HG02884 (cell line): Measurements from ENCODE around the gene NFIA.

ENCODE experiments used
- ATAC-seq: cut with Tn5 transposase; IDR thresholded peaks from one replicate; pipeline ENCODE4 v1.9.1; 2021; ENCODE audit warnings: mild to moderate bottlenecking, moderate library complexity; ENCODE audit not compliant: unreplicated experiment

The NFIA gene

DNA sequence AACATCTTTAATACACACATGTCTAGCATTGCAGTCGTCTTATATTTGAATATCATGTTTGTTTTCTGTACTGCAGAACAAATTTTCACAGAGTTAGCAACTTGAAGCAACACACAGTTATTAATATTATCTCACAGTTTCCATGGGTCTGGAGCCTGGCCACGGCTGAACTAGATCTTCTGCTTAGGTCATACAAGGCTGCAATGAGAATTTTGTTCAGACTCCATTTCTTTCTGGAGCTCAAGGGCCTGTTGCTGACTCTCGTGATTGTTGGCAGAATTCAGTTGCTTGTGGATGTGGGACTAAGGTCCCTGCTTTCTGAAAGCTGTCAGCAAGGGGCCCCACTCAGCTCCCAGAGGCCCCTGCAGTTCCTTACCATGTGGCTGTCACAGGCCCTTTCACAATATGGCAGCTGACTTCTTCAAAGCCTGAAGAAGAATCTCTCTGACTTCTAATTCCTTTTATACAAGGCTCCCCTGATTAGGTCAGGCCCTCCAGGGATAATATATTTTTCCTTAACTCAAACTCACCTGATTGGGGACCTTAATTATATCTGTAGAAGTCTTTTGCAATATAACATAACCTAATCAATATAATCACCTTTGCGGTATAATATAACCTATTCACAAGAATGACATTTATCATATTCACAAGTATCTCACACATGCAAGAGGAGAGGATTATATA, 296.3 kb downstream of the NFIA start:
- ATAC-seq = no peak

DNA sequence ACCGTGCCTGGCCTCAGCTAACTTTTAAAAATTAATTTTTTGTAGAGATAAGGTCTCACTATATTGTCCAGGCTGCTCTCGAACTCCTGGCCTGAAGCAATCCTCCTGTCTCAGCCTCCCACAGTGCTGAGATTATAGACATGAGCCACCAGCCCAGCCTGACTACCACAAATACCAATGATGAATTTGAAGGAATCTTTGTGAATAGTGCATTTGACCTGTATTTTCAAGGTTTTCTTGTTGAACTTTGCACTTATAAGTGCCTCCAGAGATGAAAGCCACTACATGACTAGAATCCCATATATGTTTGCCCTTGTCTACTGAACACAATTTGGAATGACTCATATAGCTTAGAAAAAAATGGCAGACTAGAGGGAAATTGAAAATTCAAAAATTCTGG, 297.3 kb downstream of the NFIA start:
- ATAC-seq = no peak

DNA sequence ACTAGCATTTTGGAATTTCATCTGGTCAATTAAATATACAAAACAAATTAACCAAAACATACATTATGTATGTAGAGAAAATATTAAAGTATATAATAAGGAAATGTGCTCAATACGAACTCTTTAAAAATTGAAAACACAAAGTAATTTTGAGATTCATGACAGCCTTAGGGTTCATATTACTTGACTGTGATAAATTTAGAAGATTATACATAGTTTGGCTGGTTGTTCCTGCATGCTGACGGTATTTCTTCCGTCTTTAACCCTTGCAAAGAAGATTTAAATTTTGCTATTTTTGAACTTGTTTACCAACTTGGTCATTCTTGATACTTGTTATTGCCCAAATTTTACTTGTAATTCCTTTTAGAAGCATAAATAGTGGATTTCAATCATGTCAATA, 298.2 kb downstream of the NFIA start:
- ATAC-seq = no peak

DNA sequence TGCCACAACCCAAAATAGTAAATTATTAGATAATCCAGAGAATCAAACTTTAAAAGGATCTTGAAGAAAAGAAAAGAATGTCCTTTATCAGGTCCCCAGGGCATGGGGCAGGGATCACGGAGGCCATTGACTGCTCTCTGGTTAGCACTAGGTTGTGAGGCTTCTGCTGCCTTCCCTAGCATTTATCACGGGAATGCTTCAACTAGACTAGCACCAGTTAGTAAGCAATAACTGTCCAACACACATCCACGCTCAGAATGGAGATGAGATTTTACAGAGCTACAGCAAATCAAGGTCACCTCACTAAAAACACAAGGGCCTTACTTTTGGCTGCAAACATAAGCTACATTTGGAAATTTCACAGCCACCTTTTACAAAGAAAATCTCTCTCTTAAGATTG, 304.0 kb downstream of the NFIA start:
- ATAC-seq = no peak

DNA sequence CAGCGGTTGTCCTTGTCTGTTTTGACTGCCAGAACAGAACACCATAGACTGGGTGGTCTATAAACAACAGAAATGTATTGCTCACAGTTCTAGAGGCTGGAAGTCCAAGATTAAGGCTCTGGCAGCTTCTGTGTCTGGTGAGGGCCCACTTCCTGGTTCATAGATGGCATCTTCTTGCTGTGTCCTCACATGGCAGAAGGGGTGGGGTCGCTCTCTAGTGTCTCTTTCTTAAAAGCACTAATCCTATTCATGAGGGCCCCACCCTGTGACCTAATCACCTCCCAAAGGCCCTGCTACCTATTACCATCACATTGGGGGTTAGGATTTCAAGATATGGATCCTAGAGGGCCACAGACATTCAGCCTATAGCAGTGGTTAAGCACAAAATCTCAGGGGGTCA, 304.4 kb downstream of the NFIA start:
- no peak for ATAC-seq

DNA sequence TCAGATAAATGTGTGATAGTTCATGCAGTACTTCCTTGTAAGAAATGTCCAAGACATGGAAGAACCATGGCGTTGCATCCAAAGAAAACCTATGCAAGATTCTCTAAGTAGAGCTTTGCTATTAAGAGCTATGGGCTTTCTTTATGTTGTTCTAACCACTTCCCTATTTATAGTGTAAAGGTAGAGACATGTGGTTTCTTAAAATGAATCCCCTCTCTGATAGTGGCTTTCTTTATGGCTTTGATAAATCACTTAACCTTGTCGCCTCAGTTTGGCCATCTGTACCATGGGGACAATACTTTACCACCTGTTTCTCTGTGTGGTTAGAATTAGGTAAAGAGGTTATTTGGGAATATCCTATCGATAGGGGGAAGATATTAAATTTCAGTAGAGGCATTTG, 305.5 kb downstream of the NFIA start:
- ATAC-seq = no peak

DNA sequence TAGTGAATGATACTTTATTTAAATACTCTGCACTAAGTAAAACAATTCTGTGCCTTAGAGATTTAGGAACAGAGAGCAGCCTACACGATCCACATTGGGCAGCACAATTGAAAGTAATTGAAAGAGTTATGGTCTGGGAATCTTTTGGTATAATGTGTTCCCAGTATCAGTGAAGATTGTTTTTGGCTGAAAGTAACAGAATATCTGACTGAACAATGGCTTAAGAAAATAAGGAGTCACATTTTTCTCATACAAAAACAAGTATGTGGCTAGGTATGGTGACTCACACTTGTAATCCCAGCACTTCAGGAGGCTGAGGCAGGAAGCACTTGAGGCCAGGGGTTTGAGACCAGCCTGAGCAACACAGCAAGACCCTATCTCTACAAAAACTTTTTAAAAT, 306.2 kb downstream of the NFIA start:
- no peak for ATAC-seq

DNA sequence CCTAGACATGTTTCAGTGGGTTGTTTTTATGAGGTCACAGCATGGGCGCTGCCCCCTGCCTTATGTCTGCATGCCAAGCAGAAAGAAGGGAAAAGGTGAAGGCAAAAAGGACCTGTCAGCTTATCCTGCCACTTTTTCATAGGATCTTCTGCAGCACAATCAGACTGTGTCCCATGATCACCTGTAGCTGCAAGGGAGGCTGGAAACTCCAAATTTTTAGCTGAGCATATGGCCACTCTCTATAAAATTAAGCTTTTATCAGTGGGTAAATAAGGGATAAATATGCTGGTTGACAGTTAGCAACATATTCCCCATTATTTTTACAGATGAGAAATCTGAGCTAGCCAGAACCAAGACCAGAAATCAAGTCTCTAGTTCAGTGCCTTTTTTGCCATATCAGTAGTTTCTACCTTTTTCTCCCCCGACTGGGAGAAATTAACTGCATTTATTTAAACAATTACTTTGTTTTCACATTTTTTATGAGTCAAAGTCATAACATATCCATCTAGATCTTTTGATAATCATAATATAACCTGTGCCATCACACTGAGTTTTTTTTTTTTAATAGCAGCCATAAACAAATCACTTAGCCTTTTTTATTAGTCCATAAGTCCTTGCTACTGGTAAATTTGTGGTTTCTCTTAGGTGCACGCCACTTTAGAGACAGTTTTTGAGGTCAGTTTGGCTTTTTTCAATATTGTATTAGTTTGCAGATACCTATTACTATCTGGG, 307.0 kb downstream of the NFIA start:
- no peak for ATAC-seq

DNA sequence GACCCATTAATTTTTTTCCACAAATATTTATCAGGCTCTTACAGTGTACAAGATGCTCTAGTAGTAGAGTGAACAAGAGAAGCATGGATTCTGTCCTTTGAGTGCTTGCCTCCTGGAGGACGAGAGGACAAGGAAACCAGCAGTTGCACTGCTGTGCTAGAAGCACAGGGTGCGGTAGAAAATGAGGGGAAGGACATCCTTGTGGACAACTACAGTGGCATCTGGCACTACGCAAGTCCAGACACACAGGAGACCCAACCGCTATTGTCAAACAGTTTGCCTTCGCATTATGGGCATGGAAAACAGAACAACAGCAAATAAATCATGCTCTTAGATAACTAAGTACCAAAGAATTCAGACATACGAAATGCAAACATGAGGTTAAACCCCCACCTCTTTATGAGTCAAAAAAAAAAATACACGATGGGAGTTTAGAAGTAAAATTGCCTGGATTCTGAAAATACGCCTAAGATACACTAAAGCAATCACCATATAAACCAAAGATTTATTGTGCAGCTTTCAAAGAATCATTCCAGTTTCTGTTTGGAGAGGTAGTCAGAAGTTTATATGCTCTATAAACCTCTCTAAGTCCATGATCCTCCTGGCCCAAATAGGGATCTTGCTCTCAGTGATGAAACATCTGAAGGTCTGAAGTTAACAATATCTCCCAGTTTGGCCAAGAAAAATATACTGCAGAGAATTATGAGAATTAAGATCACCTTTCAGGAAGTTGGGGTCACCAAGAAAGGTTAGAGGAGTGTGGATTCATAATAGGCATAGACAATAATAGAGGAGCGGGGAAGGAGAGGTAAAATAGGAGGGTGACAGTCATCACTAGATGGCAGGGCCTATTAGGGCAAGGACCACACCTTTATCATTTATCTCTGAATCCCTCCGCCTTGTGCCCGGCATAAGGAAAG, 307.8 kb downstream of the NFIA start:
- no peak for ATAC-seq

DNA sequence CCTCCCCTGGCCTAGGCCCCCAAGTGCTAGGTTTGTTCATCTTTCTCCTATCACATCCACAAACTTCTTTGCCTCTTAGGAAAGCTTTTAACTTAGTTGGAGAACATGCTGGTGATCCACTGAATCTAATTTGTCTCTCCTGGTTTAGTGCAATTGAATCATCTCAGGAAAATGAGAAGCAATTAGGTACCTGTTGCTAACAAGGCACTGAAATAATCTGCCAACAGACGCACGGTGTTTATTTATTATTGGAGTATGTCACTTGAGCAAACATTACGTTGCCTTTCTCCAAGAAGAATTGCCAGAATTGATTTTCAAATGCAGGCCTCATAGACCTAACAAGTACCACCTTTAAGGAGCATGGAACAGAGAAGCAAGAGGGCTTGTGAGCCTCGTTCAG, 309.4 kb downstream of the NFIA start:
- no peak for ATAC-seq

DNA sequence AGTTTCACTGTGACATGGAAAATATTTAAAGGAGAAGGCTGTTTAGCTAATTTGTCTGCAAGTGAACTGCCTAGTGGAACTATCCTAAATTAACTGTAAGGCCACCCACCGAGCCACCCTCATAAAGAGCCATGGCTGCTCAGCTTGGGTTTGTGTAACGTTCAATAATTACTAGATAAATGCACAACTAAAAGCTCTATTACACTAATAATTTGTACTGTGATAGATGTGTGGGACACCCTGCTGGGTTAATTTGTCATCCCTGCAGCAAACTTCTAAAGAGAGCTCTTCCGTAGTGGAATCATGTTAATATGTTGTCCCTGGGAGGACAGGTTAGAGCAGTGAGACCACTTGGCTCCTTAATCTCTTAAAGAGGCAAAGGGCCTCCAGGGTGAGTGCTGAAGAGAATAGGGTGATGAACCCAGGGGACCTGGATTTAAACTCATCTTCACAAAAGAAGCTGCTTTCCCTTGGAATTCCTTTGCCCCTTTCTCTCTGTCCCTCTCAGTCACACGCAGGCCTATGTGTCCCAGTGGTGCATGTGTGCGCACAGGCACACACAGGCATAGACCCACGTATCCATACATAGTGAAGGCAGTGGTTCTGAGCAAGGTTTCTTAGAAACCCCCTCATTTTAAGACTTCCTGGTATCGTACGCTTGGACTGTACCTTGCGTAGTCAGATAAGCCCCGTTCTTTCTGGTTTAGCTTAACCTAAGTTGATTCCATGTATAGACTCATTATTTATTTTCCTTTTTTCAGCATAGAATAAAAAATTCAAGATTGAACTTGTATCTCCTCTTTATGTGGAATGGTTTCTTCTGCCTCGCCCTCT, 310.3 kb downstream of the NFIA start:
- ATAC-seq = no peak

DNA sequence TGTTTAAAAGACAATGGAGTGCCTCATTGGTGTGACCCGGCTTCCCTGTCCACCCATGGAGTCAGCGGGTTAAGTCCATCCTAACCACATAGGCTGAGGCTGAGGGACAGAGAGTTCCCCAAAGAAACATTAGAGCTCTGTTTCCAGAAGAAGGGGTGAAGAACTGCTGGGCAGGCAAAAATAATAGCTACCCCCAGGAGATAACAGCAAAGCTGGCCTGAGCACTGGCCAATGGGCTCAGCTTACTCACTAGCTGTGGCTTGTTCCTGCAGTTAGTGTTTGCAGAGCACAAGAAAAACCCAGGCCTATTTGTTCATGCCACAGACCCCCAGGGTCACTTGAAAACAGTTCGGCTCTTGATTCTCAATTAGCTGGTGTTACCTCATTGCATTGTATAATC, 311.2 kb downstream of the NFIA start:
- no peak for ATAC-seq

DNA sequence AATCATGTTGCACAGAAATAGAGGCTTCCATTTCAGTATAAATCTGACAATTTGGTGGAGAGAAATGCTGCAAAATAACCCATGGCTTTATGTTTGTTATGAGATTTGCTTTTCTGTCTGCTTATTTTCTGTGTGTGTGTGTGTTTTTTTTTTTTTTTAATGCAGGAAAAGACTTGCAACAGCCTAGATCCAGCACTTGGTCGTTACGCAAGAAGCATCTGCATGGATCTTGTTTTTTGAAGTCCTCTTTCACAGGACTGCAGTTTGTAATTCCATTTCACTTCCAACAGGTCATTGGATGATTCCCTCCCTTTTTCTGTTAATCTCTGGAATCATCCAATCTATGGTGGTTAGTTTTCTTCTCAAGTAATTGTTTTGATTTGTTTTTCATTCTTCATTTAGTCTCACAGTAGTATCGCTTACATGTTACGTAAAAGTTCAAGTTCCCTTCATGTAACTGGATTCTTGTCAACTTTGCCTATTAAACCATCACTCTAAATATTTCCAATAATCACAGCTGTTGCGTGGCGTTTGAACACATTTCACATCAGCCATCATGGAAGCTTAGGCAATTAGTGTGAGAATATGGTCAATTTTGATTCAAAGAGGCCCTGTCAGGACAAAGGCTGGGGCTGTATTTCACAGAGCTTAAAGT, 312.9 kb downstream of the NFIA start:
- no peak for ATAC-seq

DNA sequence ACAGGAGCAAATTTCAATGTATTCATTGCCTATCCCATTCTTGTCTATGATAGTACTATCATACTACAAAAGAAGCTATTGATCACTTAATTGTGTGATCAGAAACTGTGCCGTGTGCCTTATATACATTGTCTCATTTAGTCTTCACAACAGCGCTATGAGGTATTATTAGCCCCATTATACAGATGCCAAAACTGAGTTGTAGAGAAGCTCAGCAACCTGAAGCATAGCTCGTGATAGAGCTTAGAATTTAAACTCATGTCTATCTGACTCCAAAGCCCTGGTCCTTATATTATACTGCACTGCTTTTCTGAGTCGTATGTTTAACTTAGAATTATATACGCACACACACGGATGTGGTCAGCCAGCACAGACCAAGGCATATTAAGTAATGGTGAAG, 315.1 kb downstream of the NFIA start:
- no peak for ATAC-seq

DNA sequence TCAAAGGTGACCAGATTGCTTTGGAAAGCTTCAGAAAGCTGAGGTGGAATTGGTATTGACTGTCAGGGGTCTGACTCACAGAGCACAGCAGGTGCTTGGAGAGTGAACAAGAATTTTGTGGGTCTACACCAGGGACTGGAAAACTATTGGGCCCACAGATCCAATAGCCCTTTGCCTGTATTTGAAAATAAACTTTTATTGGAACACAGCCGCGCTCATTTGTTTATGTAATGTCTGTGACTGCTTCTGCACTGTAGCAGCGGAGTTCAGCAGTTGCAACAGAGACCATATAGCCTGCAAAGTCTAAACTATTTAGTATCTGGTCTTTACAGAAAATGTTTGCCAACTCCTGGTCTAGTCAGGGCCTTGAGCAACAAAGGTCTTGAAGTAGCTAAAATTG, 315.6 kb downstream of the NFIA start:
- no peak for ATAC-seq

DNA sequence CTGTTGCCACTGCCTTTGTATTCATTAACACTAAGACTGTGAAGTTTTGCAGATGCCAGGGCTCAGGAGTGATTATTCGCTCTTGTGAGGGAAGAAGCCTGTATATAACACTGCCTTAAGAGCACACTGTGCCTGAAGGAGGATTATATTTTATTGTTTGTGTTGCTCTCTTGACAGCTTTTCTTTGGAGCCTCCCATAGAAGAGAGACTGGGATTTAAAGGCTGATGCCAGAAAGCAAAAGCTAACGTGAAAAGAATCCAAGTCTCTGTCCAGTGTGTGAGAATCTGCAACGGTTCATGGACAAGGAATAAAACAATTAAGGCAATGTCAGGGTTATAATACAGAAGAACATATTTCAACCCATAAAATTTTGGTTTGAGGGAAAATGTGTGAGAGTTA, 316.8 kb downstream of the NFIA start:
- ATAC-seq = no peak

DNA sequence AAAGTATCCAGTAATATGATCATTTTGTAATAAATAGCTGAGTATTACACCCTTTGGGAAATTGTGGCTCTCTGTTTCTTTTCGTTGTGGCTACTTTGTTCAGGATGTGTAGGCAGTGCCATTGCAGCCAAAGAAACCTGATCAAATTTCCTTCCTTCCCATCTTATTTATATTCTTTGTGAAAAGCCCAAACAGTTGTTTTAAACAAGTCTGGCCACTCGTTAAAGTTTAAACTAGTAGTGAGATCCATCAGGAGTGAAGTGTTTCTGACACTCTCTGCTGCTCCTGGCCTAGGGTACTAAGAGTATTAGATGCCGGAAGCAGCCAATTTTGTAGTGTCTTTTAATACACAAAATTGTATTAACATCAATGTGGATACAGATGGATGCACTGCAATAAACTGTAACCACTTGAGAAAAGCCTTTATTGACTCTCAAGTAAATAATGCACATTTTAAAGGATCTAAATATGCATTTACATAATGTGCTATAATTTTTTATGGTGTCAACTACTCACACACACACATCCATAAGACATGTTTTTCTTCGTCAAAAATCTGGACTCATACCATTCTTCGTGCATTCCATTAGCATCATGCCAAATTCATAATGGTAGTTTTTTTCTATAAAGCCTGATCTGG, 317.9 kb downstream of the NFIA start:
- no peak for ATAC-seq

DNA sequence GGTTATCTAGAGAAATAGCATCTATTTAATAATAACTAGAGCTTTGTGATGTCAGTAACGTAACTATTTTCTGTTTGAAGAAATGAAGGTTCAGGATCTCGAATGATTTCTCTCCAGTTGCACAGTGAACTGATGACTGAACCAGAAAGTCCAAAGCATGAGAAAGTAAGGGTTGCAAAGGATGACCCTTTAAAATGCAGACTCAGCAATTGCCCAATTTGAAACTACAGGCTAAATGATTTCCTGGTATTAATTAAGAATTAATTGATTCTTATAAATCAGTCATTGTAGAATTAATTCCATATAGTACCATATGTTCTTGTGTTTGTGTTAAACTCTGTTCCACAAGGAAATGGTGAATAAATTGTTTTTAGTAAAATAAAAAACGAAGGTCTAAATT, 318.6 kb downstream of the NFIA start:
- ATAC-seq = no peak

DNA sequence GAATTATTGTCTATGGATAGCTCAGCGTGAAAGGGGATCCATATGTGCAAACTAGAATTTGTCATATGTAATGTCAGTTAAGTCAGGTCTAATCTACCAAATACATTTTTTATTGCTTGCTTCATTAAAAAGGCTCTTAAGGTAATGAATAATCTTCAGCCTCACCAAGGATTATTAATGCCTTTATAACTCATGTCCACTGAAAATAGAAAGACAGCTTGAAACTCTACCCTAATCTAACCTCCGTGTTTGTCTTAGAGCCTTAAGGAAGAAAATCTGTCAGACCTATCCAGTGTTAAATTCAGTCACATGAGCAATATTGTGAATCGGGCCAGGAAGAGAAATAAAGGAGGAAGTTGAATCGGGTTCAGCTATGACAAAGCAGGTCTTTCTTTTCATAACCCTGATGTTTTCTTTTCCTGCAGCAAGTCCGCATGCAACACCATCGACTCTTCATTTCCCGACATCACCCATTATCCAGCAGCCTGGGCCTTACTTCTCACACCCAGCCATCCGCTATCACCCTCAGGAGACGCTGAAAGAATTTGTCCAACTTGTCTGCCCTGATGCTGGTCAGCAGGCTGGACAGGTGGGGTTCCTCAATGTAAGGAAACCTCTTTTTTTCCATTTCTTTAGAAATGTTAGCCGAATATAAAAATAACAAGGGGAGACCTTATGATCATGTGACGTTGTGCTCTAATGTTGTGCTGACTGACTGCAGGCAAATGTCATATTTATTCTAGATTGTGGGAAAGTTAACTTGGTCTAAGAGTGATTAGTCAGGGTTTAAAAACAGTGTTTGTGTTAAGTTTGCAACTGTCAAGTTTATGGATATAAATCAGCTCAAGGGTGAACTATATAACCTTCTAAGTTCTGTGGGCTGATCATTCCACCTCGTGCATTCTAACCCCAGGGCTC, 321.6 kb downstream of the NFIA start:
- no peak for ATAC-seq
